IMR-90 (cell line): ENCODE measurements around the gene SDHD. TPM values are rescaled to one million over a fixed set of nuclear protein-coding genes. Genes with fewer than 3 reads are reported as not detected.

ENCODE experiments used
- ATAC-seq: fragments of 200-7000 bp; cut with Tn5 transposase; 2 replicates; pipeline ENCODE4 v1.9.1; 2020; ENCODE audit warnings: low read depth, mild to moderate bottlenecking, moderate library complexity
- BruUV-seq: library from RNA; stranded (reverse); fragments of 400-500 nt; replicated peaks from 2 replicates; lab custom pipeline; 2021; lab: Mats Ljungman, UMichigan
- CTCF ChIA-PET: fragments of 300-600 bp; formaldehyde crosslinking; extraction: SDS; loops from one replicate; lab custom pipeline; 2021; ENCODE audit warnings: antibody characterized with exemption; lab: Yijun Ruan, JAX
- POLR2A ChIA-PET: fragments of 300-600 bp; sonication (Branson Sonifier 250); formaldehyde crosslinking; loops from one replicate; lab custom pipeline; 2022; ENCODE audit warnings: antibody characterized with exemption; ENCODE audit not compliant: unreplicated experiment; lab: Charles Lee
- DNase-seq: peaks from one replicate; pipeline ENCODE4 v3.0.0; 2013
- H2AFZ ChIP-seq: replicated peaks from 2 replicates; pipeline ENCODE3; 2013; ENCODE audit warnings: low read length, mild to moderate bottlenecking; ENCODE audit not compliant: poor library complexity
- H2AK5ac ChIP-seq: 2 replicates; pipeline ENCODE4 v1.6.1; 2013; ENCODE audit warnings: low read depth, low read length, inconsistent platforms
- H2AK9ac ChIP-seq: replicated peaks from 2 replicates; pipeline ENCODE3; 2013; ENCODE audit warnings: mild to moderate bottlenecking, low read depth, low read length, moderate library complexity; ENCODE audit not compliant: poor library complexity
- H2BK120ac ChIP-seq: 2 replicates; pipeline ENCODE4 v1.6.1; 2013; ENCODE audit warnings: low read depth, low read length, inconsistent platforms
- H2BK15ac ChIP-seq: 3 replicates; pipeline ENCODE4 v1.6.1; 2013; ENCODE audit warnings: low read depth, low read length, inconsistent platforms
- H2BK20ac ChIP-seq: 2 replicates; pipeline ENCODE4 v1.6.1; 2013; ENCODE audit warnings: low read depth, mild to moderate bottlenecking, inconsistent platforms, low read length, moderate library complexity
- H2BK5ac ChIP-seq: 2 replicates; pipeline ENCODE4 v1.6.1; 2013; ENCODE audit warnings: mild to moderate bottlenecking, low read depth, low read length, inconsistent platforms; ENCODE audit not compliant: poor library complexity, severe bottlenecking
- H3K14ac ChIP-seq: replicated peaks from 2 replicates; pipeline ENCODE4 v1.6.1; 2013; ENCODE audit warnings: low read depth, low read length, inconsistent platforms
- H3K18ac ChIP-seq: 2 replicates; pipeline ENCODE4 v1.6.1; 2013; ENCODE audit warnings: low read depth, low read length, control low read depth
- H3K23ac ChIP-seq: 2 replicates; pipeline ENCODE4 v1.6.1; 2013; ENCODE audit warnings: low read depth, low read length, inconsistent platforms
- H3K27ac ChIP-seq: 2 replicates; pipeline ENCODE4 v1.5.1; 2013; ENCODE audit warnings: mild to moderate bottlenecking, control low read depth, low read length; ENCODE audit not compliant: insufficient read depth
- H3K27me3 ChIP-seq: 2 replicates; pipeline ENCODE4 v1.6.1; 2013; ENCODE audit warnings: low read length; ENCODE audit not compliant: control insufficient read depth, insufficient read depth
- H3K36me3 ChIP-seq: 2 replicates; pipeline ENCODE4 v1.6.1; 2013; ENCODE audit warnings: low read length, mixed read lengths; ENCODE audit not compliant: control insufficient read depth, insufficient read depth
- H3K4ac ChIP-seq: 2 replicates; pipeline ENCODE4 v1.6.1; 2013; ENCODE audit warnings: low read depth, low read length, inconsistent platforms
- H3K4me1 ChIP-seq: 2 replicates; pipeline ENCODE4 v1.6.1; 2013; ENCODE audit warnings: low read length, mixed read lengths; ENCODE audit not compliant: control insufficient read depth, insufficient read depth
- H3K4me2 ChIP-seq: 2 replicates; pipeline ENCODE4 v1.6.1; 2013; ENCODE audit warnings: low read depth, mild to moderate bottlenecking, control low read depth, low read length, moderate library complexity
- H3K4me3 ChIP-seq: 2 replicates; pipeline ENCODE4 v1.5.1; 2013; ENCODE audit warnings: low read depth, mild to moderate bottlenecking, control low read depth, low read length, moderate library complexity; ENCODE audit not compliant: insufficient read depth
- H3K56ac ChIP-seq: 2 replicates; pipeline ENCODE4 v1.6.1; 2013; ENCODE audit warnings: low read length, inconsistent platforms; ENCODE audit not compliant: insufficient read depth; ENCODE audit errors: extremely low read depth
- H3K79me1 ChIP-seq, 2 experiments: 2 replicates each; pipeline ENCODE4 v1.6.1; 2013; ENCODE audit warnings: low read length in 2 of 2, inconsistent platforms in 1 of 2, low read depth in 1 of 2
- H3K9ac ChIP-seq: 2 replicates; pipeline ENCODE4 v1.6.1; 2013; ENCODE audit warnings: low read depth, low read length, control low read depth
- H3K9me1 ChIP-seq: 2 replicates; pipeline ENCODE4 v1.6.1; 2013; ENCODE audit warnings: low read length, inconsistent platforms; ENCODE audit not compliant: insufficient read depth
- H3K9me3 ChIP-seq: 2 replicates; pipeline ENCODE4 v1.6.1; 2013; ENCODE audit warnings: low read length; ENCODE audit not compliant: control insufficient read depth, insufficient read depth
- H4K20me1 ChIP-seq: 2 replicates; pipeline ENCODE4 v1.6.1; 2013; ENCODE audit warnings: low read length, inconsistent platforms; ENCODE audit not compliant: insufficient read depth
- H4K5ac ChIP-seq: 2 replicates; pipeline ENCODE4 v1.6.1; 2013; ENCODE audit warnings: mild to moderate bottlenecking, low read depth, low read length, control low read depth
- H4K8ac ChIP-seq, 2 experiments: 2 replicates each; pipeline ENCODE4 v1.6.1; 2013; ENCODE audit warnings: low read depth in 2 of 2, low read length in 2 of 2, control low read depth in 1 of 2, inconsistent platforms in 1 of 2
- H4K91ac ChIP-seq: 2 replicates; pipeline ENCODE4 v1.6.1; 2013; ENCODE audit warnings: low read depth, low read length, inconsistent platforms; ENCODE audit not compliant: insufficient read depth
- BHLHE40 ChIP-seq: fragments of 150-350 bp; IDR thresholded peaks from 2 replicates; pipeline ENCODE4 v1.6.1; 2016; ENCODE audit warnings: mild to moderate bottlenecking, low read depth, low read length
- CTCF ChIP-seq: conservative IDR thresholded peaks from 2 replicates; pipeline ENCODE4 v1.5.1; 2012; ENCODE audit warnings: mild to moderate bottlenecking, low read depth, low read length, improper control_type of control experiment
- MAFK ChIP-seq: IDR thresholded peaks from 2 replicates; pipeline ENCODE4 v1.6.1; 2012; ENCODE audit warnings: low read depth, low read length, improper control_type of control experiment
- MAZ ChIP-seq: IDR thresholded peaks from 2 replicates; pipeline ENCODE4 v1.6.1; 2012; ENCODE audit warnings: low read depth, mild to moderate bottlenecking, low read length, improper control_type of control experiment, moderate library complexity, borderline replicate concordance
- NFE2L2 ChIP-seq: fragments of 150-350 bp; IDR thresholded peaks from 2 replicates; pipeline ENCODE4 v1.6.1; 2016; ENCODE audit warnings: low read depth, mild to moderate bottlenecking, low read length
- POLR2A ChIP-seq: IDR thresholded peaks from 2 replicates; pipeline ENCODE4 v1.6.1; 2012; ENCODE audit warnings: mild to moderate bottlenecking, low read depth, low read length
- RCOR1 ChIP-seq: IDR thresholded peaks from 2 replicates; pipeline ENCODE4 v1.6.1; 2012; ENCODE audit warnings: mild to moderate bottlenecking, low read length, improper control_type of control experiment; ENCODE audit not compliant: insufficient replicate concordance
- RFX5 ChIP-seq: IDR thresholded peaks from 2 replicates; pipeline ENCODE4 v1.8.0; 2012; ENCODE audit warnings: low read depth, mild to moderate bottlenecking, low read length, moderate library complexity
- dilution Hi-C: fragments of 300-500 bp; cut with HindIII; formaldehyde crosslinking; loops from one replicate; pipeline ENCODE4 v1.14.3; 2018; ENCODE audit warnings: low sequenced_read_pairs; ENCODE audit not compliant: unreplicated experiment
- in situ Hi-C: fragments of 300-500 bp; cut with MboI; formaldehyde crosslinking; loops from 3 replicates; pipeline ENCODE4 v1.14.3; 2019; ENCODE audit warnings: low sequenced_read_pairs, inconsistent platforms, mixed read lengths
- intact Hi-C: fragments of 100-400 bp; cut with micrococcal nuclease; formaldehyde crosslinking; loops from 2 replicates; pipeline ENCODE4 v1.10.0; 2022
- polyA plus RNA-seq, 3 experiments: library from polyadenylated mRNA; depleted of rRNA; stranded (reverse); fragments of >200 nt; gene quantifications; 2 replicates each; pipeline ENCODE4 v1.2.3, GENCODE V29; 2012; ENCODE audit warnings: low replicate concordance in 1 of 3
- total RNA-seq: library from RNA; depleted of rRNA; stranded (reverse); fragments of >200 nt; gene quantifications from 2 replicates; pipeline ENCODE4 v1.2.3, GENCODE V29; 2012
- TF ChIP-seq, protein P1 (sequence below): fragments of 150-350 bp; IDR thresholded peaks from 2 replicates; pipeline ENCODE4 v1.6.1; 2016; ENCODE audit warnings: low read depth, mild to moderate bottlenecking, low read length, moderate library complexity, borderline replicate concordance
- TF ChIP-seq, protein P2 (sequence below): fragments of 150-350 bp; IDR thresholded peaks from 2 replicates; pipeline ENCODE4 v1.6.1; 2017; ENCODE audit warnings: mild to moderate bottlenecking, antibody characterized with exemption, low read length, low read depth

Gene SDHD
- total and polyA plus RNA-seq, 2 of the 4 experiments (the other 2 are of a cell fraction), result 83.2 to 166 TPM

- H4K5ac ChIP-seq, result no peak overlapping the region
- H2AK9ac ChIP-seq, result no peak overlapping the region
- no peak overlapping the region for H2AK5ac ChIP-seq
- H3K27me3 ChIP-seq, result no peaks in the 10 kb centered on the region
- ChIA-PET POLR2A (no interaction called here), CTCF (no interaction called here)
- TF ChIP-seq POLR2A, result no peak
- no peak for TF ChIP-seq NFE2L2
- no peak for TF ChIP-seq MAFK
- TF ChIP-seq BHLHE40, result no peak
- no peak for TF ChIP-seq CTCF
- TF ChIP-seq, protein P1, sequence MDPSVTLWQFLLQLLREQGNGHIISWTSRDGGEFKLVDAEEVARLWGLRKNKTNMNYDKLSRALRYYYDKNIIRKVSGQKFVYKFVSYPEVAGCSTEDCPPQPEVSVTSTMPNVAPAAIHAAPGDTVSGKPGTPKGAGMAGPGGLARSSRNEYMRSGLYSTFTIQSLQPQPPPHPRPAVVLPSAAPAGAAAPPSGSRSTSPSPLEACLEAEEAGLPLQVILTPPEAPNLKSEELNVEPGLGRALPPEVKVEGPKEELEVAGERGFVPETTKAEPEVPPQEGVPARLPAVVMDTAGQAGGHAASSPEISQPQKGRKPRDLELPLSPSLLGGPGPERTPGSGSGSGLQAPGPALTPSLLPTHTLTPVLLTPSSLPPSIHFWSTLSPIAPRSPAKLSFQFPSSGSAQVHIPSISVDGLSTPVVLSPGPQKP, result no peak
- no peak for TF ChIP-seq RCOR1
- TF ChIP-seq, protein P2, sequence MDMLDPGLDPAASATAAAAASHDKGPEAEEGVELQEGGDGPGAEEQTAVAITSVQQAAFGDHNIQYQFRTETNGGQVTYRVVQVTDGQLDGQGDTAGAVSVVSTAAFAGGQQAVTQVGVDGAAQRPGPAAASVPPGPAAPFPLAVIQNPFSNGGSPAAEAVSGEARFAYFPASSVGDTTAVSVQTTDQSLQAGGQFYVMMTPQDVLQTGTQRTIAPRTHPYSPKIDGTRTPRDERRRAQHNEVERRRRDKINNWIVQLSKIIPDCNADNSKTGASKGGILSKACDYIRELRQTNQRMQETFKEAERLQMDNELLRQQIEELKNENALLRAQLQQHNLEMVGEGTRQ, result no peak
- no peak for TF ChIP-seq MAZ
- TF ChIP-seq RFX5, result no peak
- no peak overlapping the region for H3K9ac ChIP-seq
- H2BK120ac ChIP-seq, result no peak overlapping the region
- H3K14ac ChIP-seq, result no peak overlapping the region
- H4K8ac ChIP-seq, result no peak overlapping the region
- BruUV-seq, result no TSS peak
- H3K9me1 ChIP-seq, result no peaks in the 10 kb centered on the region
- H3K4ac ChIP-seq, result no peak overlapping the region
- no peak overlapping the region for H3K4me3 ChIP-seq
- no peak overlapping the region for H2BK15ac ChIP-seq
- intact Hi-C loops (no loop called here), in situ Hi-C loops (no loop called here), dilution Hi-C loops (no loop called here)
- H4K20me1 ChIP-seq, result no peaks in the 10 kb centered on the region
- H3K79me1 ChIP-seq, result peaks cover 0 to 4% of the 10 kb centered on the region in 2 experiments; a peak in 3 of 4 replicates
- no peak overlapping the region for H3K56ac ChIP-seq
- H3K18ac ChIP-seq, result no peak overlapping the region
- DNase-seq (no peak), ATAC-seq (no peak)
- no peaks in the 10 kb centered on the region for H3K9me3 ChIP-seq
- peaks cover 22% of the 10 kb centered on the region for H3K36me3 ChIP-seq
- H3K4me2 ChIP-seq, result no peak overlapping the region
- no peaks in the 10 kb centered on the region for H3K4me1 ChIP-seq
- no peak overlapping the region for H3K23ac ChIP-seq
- H2AFZ ChIP-seq, result no peak overlapping the region
- no peak overlapping the region for H2BK20ac ChIP-seq
- no peak overlapping the region for H2BK5ac ChIP-seq
- H3K27ac ChIP-seq, result no peak overlapping the region
- H4K91ac ChIP-seq, result no peak overlapping the region
These were observed 49.1 kb upstream of the SDHD start for GRCh38 chr11:112037527-112037926.
